Stimulated activated CD4-positive, alpha-beta T cell treated with anti-CD3 and anti-CD28 coated beads, Interleukin-12 subunit alpha, Interleukin-12 subunit beta, amount 100 ng/mL, for 24 hours (primary cell): ENCODE data around the gene SSNA1.

ENCODE experiments used
- DNase-seq, 2 experiments: peaks; one replicate each; pipeline ENCODE4 v3.0.0-alpha.2; 2020; ENCODE audit warnings: low read depth in 2 of 2

The SSNA1 gene

DNA sequence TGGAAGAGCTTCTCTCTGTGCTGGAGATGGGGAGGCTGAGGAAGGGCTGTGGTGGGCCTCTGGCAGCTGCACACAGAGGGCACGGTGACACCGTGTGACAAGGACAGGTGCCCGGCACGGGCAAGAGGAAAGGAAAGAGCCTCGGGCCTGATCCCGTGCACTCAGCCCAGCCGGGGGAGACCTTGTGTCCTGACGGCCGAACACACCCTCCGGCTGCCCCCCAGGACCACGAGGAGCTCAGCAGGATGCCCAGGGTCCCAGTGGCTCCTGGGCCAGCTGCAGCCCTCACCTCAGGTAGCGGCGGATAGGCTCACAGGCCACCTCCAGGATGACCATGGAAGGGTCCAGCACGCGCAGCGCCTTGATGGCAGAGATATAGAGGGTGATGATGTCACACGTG, 5.6 kb upstream of the SSNA1 start:
- no peak for DNase-seq

DNA sequence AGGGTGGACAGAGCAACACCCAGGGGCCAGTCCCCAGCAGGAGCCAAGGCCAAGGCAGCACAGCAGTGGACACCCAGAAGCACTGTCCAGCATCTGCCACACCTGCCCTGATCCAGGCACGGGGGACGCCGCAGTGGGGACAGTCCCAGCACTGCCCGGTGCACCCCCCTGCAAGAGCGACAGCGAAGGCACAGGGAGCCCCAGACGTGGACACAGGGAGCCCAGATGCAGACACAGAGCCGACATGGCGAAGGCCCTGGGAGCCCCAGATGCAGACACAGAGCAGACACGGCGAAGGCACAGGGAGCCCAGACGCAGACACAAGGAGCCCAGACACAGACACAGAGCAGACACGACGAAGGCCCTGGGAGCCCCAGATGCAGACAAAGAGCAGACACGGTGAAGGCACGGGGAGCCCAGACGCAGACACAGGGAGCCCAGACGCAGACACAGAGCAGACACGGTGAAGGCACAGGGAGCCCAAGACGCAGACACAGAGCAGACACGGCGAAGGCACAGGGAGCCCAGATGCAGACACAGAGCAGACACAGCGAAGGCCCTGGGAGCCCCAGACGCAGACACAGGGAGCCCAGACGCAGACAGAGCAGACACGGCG, 4.4 kb upstream of the SSNA1 start:
- no peak for DNase-seq

DNA sequence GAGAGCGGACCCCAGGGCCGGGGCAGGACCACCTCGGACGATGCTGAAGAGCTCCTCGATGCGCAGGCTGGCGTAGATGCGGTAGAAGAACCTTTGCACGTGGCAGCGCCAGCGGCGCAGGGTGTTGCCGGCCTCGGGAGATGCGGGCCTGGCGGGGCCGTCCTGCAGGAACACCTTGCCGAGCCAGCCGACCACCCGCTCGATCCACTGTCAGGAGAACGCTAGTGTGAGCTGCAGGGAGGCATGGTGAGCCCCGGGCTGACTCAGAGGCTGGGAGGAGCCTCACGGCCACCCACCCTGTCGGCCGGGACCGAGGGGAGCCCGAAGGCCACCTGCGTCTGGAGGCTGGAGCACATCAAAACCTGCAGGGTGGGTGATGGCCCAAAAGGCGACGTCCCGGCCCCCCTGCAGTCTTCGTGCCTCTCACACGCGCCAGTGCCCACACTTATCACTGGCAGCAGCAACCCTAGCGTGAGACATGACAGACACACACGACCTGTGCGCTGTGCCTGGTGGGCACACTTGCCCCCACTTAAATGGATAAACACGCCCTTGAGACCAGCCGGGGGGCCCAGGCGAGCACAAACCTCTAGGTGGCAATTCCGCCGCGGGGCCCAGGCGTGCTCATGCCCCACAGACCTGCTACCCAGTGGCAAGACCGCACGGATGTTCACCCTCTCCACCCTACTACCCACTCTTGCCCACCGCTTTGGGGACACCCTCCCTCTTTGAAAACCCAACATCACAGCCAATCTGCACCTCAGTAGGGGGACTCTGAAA, 3.4 kb upstream of the SSNA1 start:
- DNase-seq = no peak

DNA sequence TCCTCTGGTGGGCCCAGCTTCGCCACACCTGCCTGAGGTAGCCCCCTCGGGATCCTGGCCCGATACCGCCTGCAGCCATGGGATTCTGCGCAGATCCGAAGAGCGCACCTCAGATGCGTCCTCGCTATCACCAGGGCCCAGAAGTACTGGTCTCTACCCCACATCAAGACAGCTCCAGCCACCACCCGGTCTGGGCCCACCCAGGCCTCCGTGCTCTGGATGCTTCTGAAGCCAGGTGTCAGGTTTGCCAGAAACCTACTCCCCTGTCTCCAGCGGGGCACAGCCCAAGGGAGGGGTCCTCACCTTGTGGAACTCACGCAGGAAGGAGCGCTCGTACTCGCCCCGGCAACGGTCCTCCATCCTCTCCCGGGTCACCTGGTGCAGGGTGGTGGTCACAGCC, 2.6 kb upstream of the SSNA1 start:
- DNase-seq = no peak

DNA sequence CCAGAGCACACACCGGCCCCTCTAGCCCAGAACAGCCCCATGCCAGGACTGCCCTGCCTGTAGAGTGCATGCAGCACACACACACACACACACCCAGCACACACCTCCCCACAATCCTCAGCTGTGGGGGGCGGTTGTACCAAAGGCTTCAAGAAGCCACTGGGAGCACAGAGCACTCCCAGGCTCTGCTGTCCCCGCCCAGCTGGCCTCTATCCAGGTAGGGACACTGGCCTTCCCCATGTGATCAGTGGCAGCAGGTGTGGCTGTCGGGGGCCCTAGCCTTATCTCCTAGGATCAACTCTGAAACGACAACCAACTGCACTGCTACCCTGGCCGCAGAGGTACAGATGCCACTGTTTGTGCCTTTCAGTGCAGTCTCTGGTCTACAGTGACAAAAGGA, 2.1 kb upstream of the SSNA1 start:
- DNase-seq = no peak

DNA sequence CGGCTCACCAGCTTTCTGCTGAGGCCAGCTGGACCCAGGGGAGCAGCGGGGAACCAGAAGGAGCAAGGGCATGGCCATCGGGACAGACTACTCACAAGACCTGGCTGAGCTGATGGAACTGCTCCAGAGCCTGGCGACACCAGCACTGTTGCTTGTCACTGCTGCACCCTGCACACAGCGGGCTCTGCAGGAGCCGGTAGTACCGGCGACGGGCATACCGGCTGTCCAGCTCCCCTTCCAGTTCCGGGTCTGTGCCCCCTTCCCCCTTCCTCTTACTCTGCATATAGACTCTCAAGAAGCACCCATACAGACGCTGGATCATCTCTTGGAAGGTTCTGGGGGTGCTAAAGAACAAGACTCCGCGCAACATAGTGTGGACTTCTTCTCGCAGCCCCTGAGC, 1.1 kb upstream of the SSNA1 start:
- DNase-seq = no peak

DNA sequence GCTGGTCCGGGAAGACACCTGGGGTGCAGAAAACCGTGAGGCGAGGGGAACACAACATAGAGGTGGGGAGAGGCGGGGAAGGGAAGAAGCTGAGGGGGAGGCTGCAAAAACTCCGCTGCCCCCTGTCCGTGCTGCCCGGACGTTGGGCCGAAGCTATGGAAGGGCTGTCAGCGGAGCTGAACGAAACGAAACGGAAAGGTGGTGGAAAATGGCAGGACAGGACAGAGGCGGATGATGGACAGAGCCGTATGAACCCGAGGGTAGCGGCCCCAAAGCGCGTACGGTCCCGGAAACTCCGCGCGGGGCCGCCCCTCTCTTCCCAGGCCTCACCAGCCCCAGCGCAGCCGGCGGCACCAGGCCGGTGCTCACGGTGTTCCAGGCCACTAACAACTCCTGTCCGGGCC, 388 bp upstream of the SSNA1 start:
- no peak for DNase-seq

DNA sequence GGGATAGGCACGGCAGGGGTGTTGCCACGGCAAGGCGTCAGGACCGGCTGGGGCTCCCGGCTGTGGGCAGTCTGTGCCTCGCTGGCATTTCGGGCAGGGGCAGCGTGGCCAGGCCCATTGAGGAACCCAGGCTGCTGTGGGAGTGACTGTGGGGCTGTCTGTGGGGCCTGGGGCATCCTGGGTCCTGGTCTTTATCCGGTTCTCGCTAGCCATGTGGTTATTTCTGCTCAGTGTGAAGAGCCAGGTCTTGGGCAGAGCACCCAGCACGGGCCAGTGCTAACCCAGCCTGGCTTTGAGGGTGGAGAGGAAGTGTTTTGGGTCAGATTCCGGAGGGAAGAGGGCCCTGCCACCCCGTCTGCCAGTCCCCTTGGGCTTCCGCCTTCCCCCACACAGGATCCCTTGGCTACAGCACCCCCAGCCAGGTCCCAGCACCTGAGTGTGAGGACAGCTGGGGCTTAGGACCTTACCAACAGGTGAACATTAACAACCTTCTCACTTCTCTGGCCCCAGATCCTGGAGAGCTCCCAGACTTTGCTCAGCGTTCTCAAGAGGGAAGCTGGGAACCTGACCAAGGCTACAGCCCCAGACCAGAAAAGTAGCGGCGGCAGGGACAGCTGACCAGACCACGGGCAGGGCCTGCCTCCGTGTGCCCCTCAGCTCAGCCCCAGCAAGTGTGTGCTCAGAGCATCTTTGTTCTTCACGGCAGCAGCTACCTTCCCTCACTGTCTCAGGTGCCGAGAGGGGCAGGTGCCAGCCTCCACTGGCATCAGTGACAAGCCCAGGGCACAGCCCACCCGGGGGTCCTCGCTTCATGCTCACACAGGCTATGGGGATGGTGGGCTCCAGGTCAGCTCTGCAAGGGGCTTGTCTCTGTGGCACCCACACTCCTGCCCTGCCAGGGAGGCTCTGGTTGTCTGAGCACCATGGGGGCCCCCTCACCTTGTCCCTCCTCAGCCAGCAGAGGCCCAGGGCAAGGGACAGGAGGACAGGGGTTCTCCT, 1.1 kb downstream of the SSNA1 start:
- no peak for DNase-seq

DNA sequence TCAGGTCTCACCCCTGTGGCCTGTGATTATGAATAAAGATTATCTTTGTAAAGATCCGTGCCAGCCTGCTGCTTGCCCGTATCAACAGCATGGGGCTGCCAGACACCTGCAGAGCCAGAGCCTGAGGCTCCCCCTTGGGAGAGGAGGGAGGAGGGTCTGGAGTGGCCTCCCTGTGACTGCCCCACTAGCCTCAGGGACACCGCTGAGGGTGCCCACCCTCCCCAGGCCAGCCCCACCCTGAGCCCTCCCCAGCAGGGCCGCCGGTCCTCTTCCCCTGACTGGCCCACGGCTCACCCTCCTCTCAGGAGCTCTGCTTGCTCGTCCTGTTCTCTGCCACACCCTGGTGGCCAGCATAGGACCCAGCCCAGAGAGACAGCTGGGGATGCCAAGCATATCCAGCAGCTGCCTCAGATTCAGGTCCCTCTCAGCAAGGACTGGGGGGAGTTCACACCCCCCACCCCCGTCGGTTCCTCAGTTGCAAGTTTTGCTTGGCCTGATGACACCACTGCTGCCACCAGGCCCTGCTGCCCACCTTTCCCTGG, 1.9 kb downstream of the SSNA1 start:
- no peak for DNase-seq

DNA sequence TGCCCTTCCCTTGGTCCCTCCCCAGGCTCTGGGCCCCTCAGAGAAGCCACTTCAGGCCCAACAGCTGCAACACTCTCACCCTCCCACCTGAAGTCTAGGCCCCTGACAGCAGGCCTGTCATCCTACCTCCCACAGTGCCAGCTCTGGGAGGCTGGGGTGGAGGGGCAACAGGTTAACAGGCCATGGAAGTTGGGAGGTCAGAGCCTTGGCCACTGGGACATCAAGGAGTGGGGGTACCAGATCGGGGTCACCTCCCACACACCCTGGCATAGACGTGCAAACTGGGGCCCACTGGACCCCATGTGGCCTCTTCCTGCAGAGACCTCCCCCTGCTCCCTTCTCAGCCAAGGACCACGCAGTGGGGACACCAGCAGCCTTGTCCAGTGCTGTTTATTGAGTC, 2.8 kb downstream of the SSNA1 start:
- no peak for DNase-seq

DNA sequence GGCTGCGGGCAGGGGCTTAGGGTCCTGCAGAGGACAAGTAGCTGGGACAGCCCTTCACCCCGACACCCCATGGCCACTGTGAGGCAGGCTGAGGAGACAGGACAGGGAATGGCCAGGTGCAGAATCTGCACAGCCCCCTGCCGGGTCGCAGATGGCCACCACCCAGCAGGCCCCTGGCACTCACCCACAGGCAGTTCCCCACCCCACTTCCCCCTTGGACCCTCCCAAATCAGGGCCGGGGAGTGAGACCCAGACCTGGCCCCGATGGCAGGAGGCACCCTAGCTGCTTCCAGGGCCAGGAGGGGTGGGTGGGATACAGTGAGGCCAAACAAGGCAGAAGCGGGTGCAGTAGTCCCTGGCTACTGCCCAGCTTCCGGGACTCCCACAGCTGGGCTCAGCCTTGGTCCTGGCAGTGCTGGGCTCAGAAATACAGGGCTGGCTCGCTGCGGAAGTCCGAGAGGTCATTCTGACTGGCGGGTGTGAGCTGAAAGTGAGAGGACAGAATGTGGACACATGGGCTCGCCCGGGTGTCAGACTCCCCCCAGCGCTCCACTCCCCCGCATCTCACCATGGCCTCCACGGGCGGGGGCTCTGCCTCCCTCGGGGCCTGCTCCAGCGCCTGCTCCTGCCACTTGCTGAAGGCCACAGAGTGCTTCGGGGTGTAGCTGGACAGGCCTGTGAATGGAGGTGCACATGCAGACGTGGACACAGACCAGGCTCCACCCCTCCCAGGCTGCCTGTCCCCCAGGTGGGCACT, 3.4 kb downstream of the SSNA1 start:
- no peak for DNase-seq

DNA sequence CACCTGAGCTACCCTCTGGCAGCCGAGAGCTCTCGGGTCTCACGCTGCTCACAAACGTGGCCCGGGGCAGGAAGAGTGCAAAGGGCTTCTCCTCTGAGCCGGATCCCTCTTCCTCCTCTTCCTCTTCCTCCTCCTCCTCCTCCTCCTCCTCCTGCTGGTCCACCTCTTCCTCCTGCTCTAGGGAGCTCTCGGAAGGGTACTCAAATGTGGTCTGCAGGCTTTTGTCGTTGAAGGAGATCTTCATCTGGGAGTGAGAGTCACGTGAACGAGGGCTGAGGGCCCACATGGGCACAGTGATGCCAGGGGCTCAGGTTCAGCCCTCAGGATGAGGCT, 3.9 kb downstream of the SSNA1 start:
- DNase-seq = no peak

DNA sequence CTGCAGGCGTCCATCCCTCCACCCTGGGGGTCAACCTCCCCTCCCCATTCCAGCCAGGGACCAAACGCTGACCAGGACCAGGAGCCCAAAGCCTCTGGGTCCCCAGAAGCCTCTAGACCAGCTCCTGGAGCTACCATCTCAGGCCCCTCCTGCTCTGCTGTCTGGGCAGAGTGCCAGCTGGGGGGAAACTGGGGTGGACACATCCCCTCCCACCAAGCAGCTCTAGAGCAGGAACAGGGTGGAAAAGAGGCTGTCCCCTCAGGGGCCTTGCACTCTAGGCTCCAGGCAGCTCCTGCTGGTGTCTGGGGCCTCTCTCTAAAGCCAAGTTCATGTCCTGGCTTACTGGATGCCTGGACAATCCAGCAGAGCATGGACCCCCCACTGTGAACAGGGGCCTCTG, 4.4 kb downstream of the SSNA1 start:
- no peak for DNase-seq

DNA sequence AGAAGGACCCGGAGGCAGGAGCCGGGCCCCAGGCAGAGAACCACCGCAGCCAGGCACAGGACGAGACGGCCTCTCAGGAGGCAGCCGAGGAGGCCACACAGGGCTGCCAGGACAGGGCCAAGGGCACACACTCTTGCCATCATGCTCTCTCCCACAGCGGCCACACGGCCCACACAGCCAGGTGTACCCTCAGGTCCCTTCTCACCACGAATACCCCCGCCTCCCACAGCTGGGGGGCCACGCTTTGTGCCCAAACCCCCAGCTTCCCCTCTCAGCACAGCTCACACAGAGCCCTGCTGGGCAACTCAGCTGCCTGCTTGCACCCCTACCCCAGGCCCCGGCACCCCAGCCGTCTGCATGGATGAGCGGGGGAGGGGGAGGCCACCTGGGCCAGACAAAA, 5.3 kb downstream of the SSNA1 start:
- DNase-seq = no peak

DNA sequence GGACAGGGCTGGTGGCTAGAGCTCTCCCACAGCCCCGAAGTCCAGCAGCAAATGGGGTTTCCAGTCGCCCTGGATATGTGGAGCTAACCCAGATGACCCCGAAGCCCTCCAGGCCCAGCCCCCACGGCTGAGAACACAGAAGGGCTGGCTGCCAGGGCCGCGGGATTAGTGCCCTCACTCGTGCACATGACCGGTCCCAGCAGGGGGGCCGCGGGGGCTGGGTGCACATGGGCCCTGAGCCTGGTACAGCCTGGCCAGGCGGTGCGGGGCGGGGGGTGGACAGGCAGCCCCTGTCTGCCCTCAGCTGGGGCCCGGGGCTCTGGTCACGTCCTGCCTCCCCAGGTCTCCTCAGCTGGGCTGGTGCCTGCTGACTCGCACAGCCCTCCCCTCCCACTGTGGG, 5.9 kb downstream of the SSNA1 start:
- no peak for DNase-seq

DNA sequence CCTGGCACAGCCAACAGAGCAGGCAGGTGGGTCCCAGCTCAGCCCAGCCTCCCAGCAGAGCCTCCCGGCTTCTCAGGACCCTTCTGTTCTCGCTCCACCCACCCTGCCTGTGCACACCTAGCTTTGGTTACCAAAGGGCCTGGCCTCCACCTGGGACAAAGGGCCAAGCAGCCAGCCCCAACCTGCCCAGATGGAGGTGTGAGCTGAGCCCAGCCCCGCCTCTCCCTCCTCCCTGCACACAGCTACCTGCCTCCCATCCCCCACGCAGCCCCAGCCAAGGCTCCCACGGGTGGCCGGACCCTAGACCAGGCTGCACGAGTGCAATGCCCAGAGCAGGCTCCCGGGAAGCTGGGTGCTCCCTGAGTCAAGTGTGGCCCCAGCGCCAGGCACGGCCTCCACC, 6.4 kb downstream of the SSNA1 start:
- no peak for DNase-seq

DNA sequence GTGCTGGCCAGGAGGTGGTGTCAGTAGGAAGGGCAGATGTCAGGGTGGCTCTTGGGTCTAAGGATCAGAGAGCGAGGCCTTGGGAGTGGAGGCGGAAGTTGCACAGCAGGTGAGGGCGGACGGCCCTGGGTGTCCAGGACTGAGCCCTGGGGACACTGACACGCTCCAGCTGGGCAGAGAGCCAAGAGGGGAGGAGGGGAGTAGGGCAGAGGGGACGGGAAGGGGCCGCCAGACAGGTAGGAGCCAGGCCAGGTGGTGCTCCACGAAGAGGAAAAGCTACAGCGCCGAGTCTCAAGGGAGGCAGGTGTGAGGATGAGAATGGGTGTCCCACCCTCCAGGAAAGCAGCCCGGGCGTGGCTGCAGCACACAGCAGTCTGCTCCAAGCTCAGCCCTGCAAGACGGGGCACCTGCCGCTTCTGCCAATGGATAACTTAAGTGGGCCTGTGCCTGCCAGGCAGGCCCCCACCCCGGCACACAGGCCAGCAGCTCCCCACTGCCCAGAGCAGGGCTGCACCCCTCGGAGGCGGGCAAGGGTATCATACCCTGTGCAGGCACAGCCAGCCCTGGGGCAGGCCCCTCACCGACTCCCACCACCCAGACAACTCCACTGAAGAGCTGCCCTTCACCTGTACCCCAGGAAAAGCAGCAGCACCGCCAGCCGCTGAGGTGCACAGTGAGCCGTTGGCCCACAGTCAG, 7.2 kb downstream of the SSNA1 start:
- DNase-seq = no peak

DNA sequence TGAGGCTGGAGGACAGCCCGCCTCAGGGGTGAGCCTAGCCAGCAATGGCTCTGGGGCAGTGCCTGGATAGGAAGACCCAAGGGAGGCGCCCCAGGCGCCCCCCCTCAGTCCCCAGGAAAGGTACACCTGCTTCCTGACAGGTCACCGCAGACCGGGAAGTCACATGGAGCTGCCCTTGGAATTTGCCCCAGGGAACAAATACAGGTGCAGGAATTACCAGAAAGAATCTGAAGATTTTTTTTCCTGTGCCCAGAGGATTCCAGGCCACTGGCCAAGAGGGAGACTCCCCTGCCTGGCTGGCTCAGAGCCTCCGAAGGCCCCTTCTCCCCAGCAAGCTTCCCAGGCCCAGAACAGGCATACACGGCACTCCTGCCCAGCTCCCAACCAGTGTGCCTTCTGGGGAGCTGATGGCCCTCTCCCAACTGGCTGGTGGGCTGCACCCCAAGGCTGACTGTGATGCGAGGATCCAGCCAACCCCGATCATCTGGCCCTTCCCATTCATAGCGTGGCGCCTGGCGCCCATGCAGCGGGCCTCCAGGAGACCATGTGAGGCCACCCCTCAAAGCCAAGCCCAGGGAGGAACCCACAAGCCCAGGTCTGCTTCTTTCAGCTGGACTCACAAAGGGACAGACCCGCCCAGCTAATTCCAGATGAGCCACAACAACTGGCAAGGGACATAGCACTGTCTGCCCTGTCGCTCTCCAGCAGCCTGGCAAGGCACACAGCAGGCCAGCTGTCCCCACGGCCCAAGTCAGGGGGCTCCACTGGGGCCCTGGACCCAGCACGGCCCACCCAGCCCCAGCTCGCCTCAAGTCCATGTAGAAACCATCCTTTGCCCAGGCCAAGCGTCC, 9.8 kb downstream of the SSNA1 start:
- no peak for DNase-seq

DNA sequence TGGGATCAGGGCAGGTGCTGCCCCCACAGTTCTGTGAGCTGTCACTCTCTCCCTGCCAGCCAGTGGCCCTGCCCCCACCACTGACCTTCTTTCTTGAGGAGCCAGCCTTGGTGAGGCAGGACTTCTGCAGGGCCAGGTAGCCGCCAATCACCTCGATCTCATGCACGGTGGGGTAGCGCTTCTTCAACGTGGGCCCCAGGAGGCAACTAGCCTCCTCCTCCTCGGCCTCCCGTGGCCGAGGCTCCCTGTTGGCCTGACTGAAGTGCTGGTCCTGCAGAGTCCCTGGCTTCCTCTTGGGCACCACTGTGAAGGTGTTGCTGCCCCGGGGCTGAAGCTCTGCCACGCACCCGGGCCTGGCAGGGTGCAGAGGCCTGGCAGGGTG, 10.4 kb downstream of the SSNA1 start:
- DNase-seq = no peak
